ENCODE results near the gene OR9Q1. TPM values are rescaled to one million over a fixed set of nuclear protein-coding genes. Genes with fewer than 3 reads are reported as not detected.

Gene OR9Q1
- total and polyA plus RNA-seq, 2 of the 4 experiments (the other 2 are of a cell fraction) = not detected

GRCh38 chr11:58039589-58039988 is 15.9 kb downstream of the OR9Q1 start:
- no peak overlapping the region for H4K5ac ChIP-seq (ENCODE audit: low read depth, low read length)
- no peak overlapping the region for H3K4ac ChIP-seq (ENCODE audit: low read depth, low read length)

More at GRCh38 chr11:58039589-58039988, 15.9 kb downstream of the OR9Q1 start:
- H3K56ac ChIP-seq (ENCODE audit: extremely low read depth, insufficient read depth, low read length) = no peak overlapping the region
- no peak for ATAC-seq (ENCODE audit: low read depth)
- intact Hi-C loops (cut with micrococcal nuclease) = no loop called here
- no peak overlapping the region for H3K27ac ChIP-seq (ENCODE audit: insufficient read depth, low read length)
- POLR2A ChIA-PET (ENCODE audit: unreplicated experiment) = no interaction called here
- TF ChIP-seq SMC3 (IDR thresholded peaks at IDR 0.05; ENCODE audit: low read depth, low read length) (no peak), POLR2A (IDR thresholded peaks at IDR 0.05; ENCODE audit: low read depth, low read length) (no peak), RCOR1 (IDR thresholded peaks at IDR 0.05; ENCODE audit: insufficient replicate concordance, low read length) (no peak), NFE2L2 (IDR thresholded peaks at IDR 0.05; ENCODE audit: low read depth, low read length) (no peak), BHLHE40 (IDR thresholded peaks at IDR 0.05; ENCODE audit: low read depth, low read length) (no peak)
- TF ChIP-seq, protein P1, sequence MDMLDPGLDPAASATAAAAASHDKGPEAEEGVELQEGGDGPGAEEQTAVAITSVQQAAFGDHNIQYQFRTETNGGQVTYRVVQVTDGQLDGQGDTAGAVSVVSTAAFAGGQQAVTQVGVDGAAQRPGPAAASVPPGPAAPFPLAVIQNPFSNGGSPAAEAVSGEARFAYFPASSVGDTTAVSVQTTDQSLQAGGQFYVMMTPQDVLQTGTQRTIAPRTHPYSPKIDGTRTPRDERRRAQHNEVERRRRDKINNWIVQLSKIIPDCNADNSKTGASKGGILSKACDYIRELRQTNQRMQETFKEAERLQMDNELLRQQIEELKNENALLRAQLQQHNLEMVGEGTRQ (IDR thresholded peaks at IDR 0.05; ENCODE audit: low read depth, low read length) = no peak
- no peak overlapping the region for H2AK5ac ChIP-seq (ENCODE audit: low read depth, low read length)
- no peak for DNase-seq
- no peaks in the 10 kb centered on the region for H3K27me3 ChIP-seq (ENCODE audit: control insufficient read depth, insufficient read depth, low read length)
- no peaks in the 10 kb centered on the region for H3K9me1 ChIP-seq (ENCODE audit: insufficient read depth, low read length)
- H4K20me1 ChIP-seq (ENCODE audit: insufficient read depth, low read length) = no peaks in the 10 kb centered on the region
- no peak overlapping the region for H2BK15ac ChIP-seq (ENCODE audit: low read depth, low read length)
- H2BK120ac ChIP-seq (ENCODE audit: low read depth, low read length) = no peak overlapping the region
- H4K8ac ChIP-seq (ENCODE audit: low read depth in 2 of 2, low read length in 2 of 2) = no peak overlapping the region
- no peaks in the 10 kb centered on the region for H3K79me1 ChIP-seq (ENCODE audit: low read depth in 1 of 2, low read length in 2 of 2)
- CTCF ChIA-PET = interaction anchor here (1.0 kb wide), 1 partner anchor 143 kb away, joined by 3 read pairs; no protein-coding TSS in a partner anchor
- H3K23ac ChIP-seq (ENCODE audit: low read depth, low read length) = no peak overlapping the region
- in situ Hi-C loops (cut with MboI; ENCODE audit: low sequenced_read_pairs) = no loop called here
- no peak overlapping the region for H2BK20ac ChIP-seq (ENCODE audit: low read depth, low read length)
- dilution Hi-C loops (cut with HindIII; ENCODE audit: low sequenced_read_pairs, unreplicated experiment) = no loop called here
- H2BK5ac ChIP-seq (ENCODE audit: low read depth, low read length, poor library complexity, severe bottlenecking) = no peak overlapping the region
- H3K9me3 ChIP-seq (ENCODE audit: control insufficient read depth, insufficient read depth, low read length) = peaks cover 5% of the 10 kb centered on the region; the same call in 1 of the 2 replicates
- no peak overlapping the region for H2AK9ac ChIP-seq (replicated peaks; ENCODE audit: low read depth, low read length, poor library complexity)
- no peak overlapping the region for H3K4me2 ChIP-seq (ENCODE audit: low read depth, low read length)
- no peak overlapping the region for H4K91ac ChIP-seq (ENCODE audit: insufficient read depth, low read depth, low read length)
- no peaks in the 10 kb centered on the region for H3K36me3 ChIP-seq (ENCODE audit: control insufficient read depth, insufficient read depth, low read length)
- H3K14ac ChIP-seq (replicated peaks; ENCODE audit: low read depth, low read length) = no peak overlapping the region
- no peaks in the 10 kb centered on the region for H3K4me1 ChIP-seq (ENCODE audit: control insufficient read depth, insufficient read depth, low read length)
- no peak overlapping the region for H3K4me3 ChIP-seq (ENCODE audit: insufficient read depth, low read depth, low read length)
- H3K9ac ChIP-seq (ENCODE audit: low read depth, low read length) = no peak overlapping the region
- no TSS peak for BruUV-seq (replicated peaks)
- H2AFZ ChIP-seq (replicated peaks; ENCODE audit: low read length, poor library complexity) = no peak overlapping the region
- no peak overlapping the region for H3K18ac ChIP-seq (ENCODE audit: low read depth, low read length)
